Fibroblast of lung (primary cell): ENCODE measurements around the gene COBL. TPM values are rescaled to one million over a fixed set of nuclear protein-coding genes. Genes with fewer than 3 reads are reported as not detected.

Experiments used
- DNase-seq, 2 donors: peaks; one replicate each; pipeline versions ENCODE4 v3.0.0 to v3.0.0-alpha.2; 2010; ENCODE audit warnings: low read depth in 2 of 2
- H2AFZ ChIP-seq: 2 replicates; pipeline ENCODE4 v1.5.1; 2012; ENCODE audit warnings: low read length, control low read depth, inconsistent platforms
- H3K27ac ChIP-seq: 2 replicates; pipeline ENCODE4 v1.5.1; 2011; ENCODE audit warnings: low read length, control low read depth; ENCODE audit not compliant: insufficient read depth
- H3K27me3 ChIP-seq: 2 replicates; pipeline ENCODE4 v1.5.1; 2011; ENCODE audit warnings: mild to moderate bottlenecking, low read length; ENCODE audit not compliant: control insufficient read depth, insufficient read depth
- H3K36me3 ChIP-seq: 2 replicates; pipeline ENCODE4 v1.5.1; 2011; ENCODE audit warnings: low read length; ENCODE audit not compliant: control insufficient read depth, insufficient read depth
- H3K4me1 ChIP-seq: 2 replicates; pipeline ENCODE4 v1.5.1; 2011; ENCODE audit warnings: low read length; ENCODE audit not compliant: control insufficient read depth, insufficient read depth; ENCODE audit errors: extremely low read depth
- H3K4me2 ChIP-seq: 2 replicates; pipeline ENCODE4 v1.5.1; 2011; ENCODE audit warnings: low read length, control low read depth; ENCODE audit not compliant: insufficient read depth; ENCODE audit errors: extremely low read depth
- H3K4me3 ChIP-seq, 4 experiments: fragments of 200-600 bp in 1 of 4; sonication (generic) in 1 of 4; replicated peaks in 1 of 4; 2 replicates each; pipeline ENCODE4 v1.5.1; 2011 to 2016; ENCODE audit warnings: low read length in 4 of 4, low read depth in 3 of 4, mild to moderate bottlenecking in 3 of 4, control low read depth in 2 of 4, inconsistent platforms in 1 of 4, mixed read lengths in 1 of 4; ENCODE audit not compliant: insufficient read depth in 1 of 4; ENCODE audit errors: control extremely low read depth in 1 of 4
- H3K79me2 ChIP-seq: 2 replicates; pipeline ENCODE4 v1.5.1; 2012; ENCODE audit warnings: mild to moderate bottlenecking, low read length, inconsistent platforms; ENCODE audit not compliant: control insufficient read depth, insufficient read depth
- H3K9ac ChIP-seq: 2 replicates; pipeline ENCODE4 v1.5.1; 2011; ENCODE audit warnings: mild to moderate bottlenecking, low read length, control low read depth; ENCODE audit not compliant: insufficient read depth
- H3K9me3 ChIP-seq: 2 replicates; pipeline ENCODE4 v1.5.1; 2012; ENCODE audit warnings: low read depth, low read length; ENCODE audit not compliant: control insufficient read depth, insufficient read depth
- H4K20me1 ChIP-seq: 2 replicates; pipeline ENCODE4 v1.5.1; 2011; ENCODE audit warnings: low read length; ENCODE audit not compliant: control insufficient read depth, insufficient read depth; ENCODE audit errors: extremely low read depth
- CTCF ChIP-seq, 2 donors: IDR thresholded peaks in 1 of 2; conservative IDR thresholded peaks in 1 of 2; 1 replicate in 1 of 2; 2 replicates in 1 of 2; pipeline ENCODE4 v1.5.1; 2011 to 2012; ENCODE audit warnings: low read length in 2 of 2, control low read depth in 1 of 2, inconsistent platforms in 1 of 2, low read depth in 1 of 2, mild to moderate bottlenecking in 1 of 2
- EZH2 ChIP-seq: IDR thresholded peaks from 2 replicates; pipeline ENCODE4 v1.5.1; 2012; ENCODE audit warnings: low read length, control low read depth, mild to moderate bottlenecking; ENCODE audit errors: missing control alignments
- polyA plus RNA-seq, 2 donors: library from polyadenylated mRNA; depleted of rRNA in 1 of 2; stranded (reverse) in 1 of 2; unstranded in 1 of 2; fragments of >200 nt; gene quantifications; 2 replicates each; pipeline ENCODE4 v1.2.1, GENCODE V29; 2011 to 2012; ENCODE audit warnings: missing spikeins in 1 of 2
- total RNA-seq: library from RNA; depleted of rRNA; stranded (reverse); fragments of >200 nt; gene quantifications from 2 replicates; pipeline ENCODE4 v1.2.1, GENCODE V29; 2014

The COBL gene
- total and polyA plus RNA-seq, 2 donors (not counting 1 experiment from before 2014, with no cell fraction given): 0.10 to 0.33 TPM

GRCh38 chr7:51012569-51013217, 303.9 kb downstream of the COBL start:
- Histone ChIP-seq H3K9me3 (no peaks in the 10 kb centered on the region), H3K4me1 (peaks cover 11% of the 10 kb centered on the region), H3K4me2 (no peak overlapping the region), H3K9ac (no peak overlapping the region), H3K4me3 (no peak overlapping the region), H3K79me2 (no peaks in the 10 kb centered on the region), H3K36me3 (no peaks in the 10 kb centered on the region), H2AFZ (no peak overlapping the region), H4K20me1 (no peaks in the 10 kb centered on the region), H3K27ac (no peak overlapping the region), H3K27me3 (peaks cover 5% of the 10 kb centered on the region)
- TF ChIP-seq CTCF (conservative IDR thresholded peaks at IDR 0.05 in 1 of 2, IDR thresholded peaks at IDR 0.05 in 1 of 2; ENCODE audit: low read depth in 1 of 2, low read length in 2 of 2) (no peak), EZH2 (no peak)
- DNase-seq: no peak

- DNase-seq: no peak
- H3K4me3 ChIP-seq: no peak overlapping the region
These were observed 304.8 kb downstream of the COBL start for GRCh38 chr7:51011710-51012350.

GRCh38 chr7:51010534-51010933, 306.1 kb downstream of the COBL start:
- Histone ChIP-seq H3K4me2 (no peak overlapping the region), H3K9ac (no peak overlapping the region), H3K27ac (no peak overlapping the region), H3K36me3 (no peaks in the 10 kb centered on the region), H3K4me3 (no peak overlapping the region), H2AFZ (no peak overlapping the region), H4K20me1 (no peaks in the 10 kb centered on the region), H3K27me3 (peaks cover 5% of the 10 kb centered on the region), H3K4me1 (peaks cover 11% of the 10 kb centered on the region), H3K9me3 (no peaks in the 10 kb centered on the region), H3K79me2 (no peaks in the 10 kb centered on the region)
- TF ChIP-seq CTCF (conservative IDR thresholded peaks at IDR 0.05 in 1 of 2, IDR thresholded peaks at IDR 0.05 in 1 of 2; ENCODE audit: low read depth in 1 of 2, low read length in 2 of 2): no peak
- no peak for TF ChIP-seq EZH2
- no peak for DNase-seq

More at GRCh38 chr7:51011710-51012350, 304.8 kb downstream of the COBL start:
- H4K20me1 ChIP-seq: no peaks in the 10 kb centered on the region
- peaks cover 11% of the 10 kb centered on the region for H3K4me1 ChIP-seq
- no peak overlapping the region for H2AFZ ChIP-seq
- H3K4me2 ChIP-seq: no peak overlapping the region
- no peak overlapping the region for H3K27ac ChIP-seq
- no peak overlapping the region for H3K9ac ChIP-seq
- H3K27me3 ChIP-seq: peaks cover 5% of the 10 kb centered on the region
- H3K79me2 ChIP-seq: no peaks in the 10 kb centered on the region
- no peaks in the 10 kb centered on the region for H3K9me3 ChIP-seq
- no peaks in the 10 kb centered on the region for H3K36me3 ChIP-seq
- TF ChIP-seq CTCF (conservative IDR thresholded peaks at IDR 0.05 in 1 of 2, IDR thresholded peaks at IDR 0.05 in 1 of 2; ENCODE audit: low read depth in 1 of 2, low read length in 2 of 2): no peak
- TF ChIP-seq EZH2: no peak
